Skeletal muscle tissue (tissue), 4 donors: ENCODE measurements around the gene C1orf53. TPM values are rescaled to one million over a fixed set of nuclear protein-coding genes. Genes with fewer than 3 reads are reported as not detected.

Source experiments
- H3K27ac ChIP-seq: one replicate; pipeline ENCODE4 v1.7.0; 2013; ENCODE audit warnings: mild to moderate bottlenecking, low read depth, low read length, inconsistent platforms
- H3K27me3 ChIP-seq, 3 donors: one replicate each; pipeline ENCODE4 v1.7.0; 2013; ENCODE audit warnings: low read length in 3 of 3; ENCODE audit not compliant: control insufficient read depth in 3 of 3, insufficient read depth in 3 of 3
- H3K36me3 ChIP-seq, 3 donors: one replicate each; pipeline ENCODE4 v1.7.0; 2013; ENCODE audit warnings: low read length in 3 of 3; ENCODE audit not compliant: control insufficient read depth in 3 of 3, insufficient read depth in 3 of 3
- H3K4me1 ChIP-seq, 3 donors: one replicate each; pipeline ENCODE4 v1.7.0; 2013; ENCODE audit warnings: low read length in 3 of 3, mild to moderate bottlenecking in 3 of 3; ENCODE audit not compliant: control insufficient read depth in 3 of 3, insufficient read depth in 3 of 3
- H3K4me3 ChIP-seq, 3 donors: one replicate each; pipeline ENCODE4 v1.7.0; 2013; ENCODE audit warnings: low read length in 3 of 3
- H3K9ac ChIP-seq, 3 donors: one replicate each; pipeline ENCODE4 v1.7.0; 2013; ENCODE audit warnings: low read length in 3 of 3, mild to moderate bottlenecking in 3 of 3, moderate library complexity in 2 of 3, low read depth in 1 of 3
- H3K9me3 ChIP-seq, 3 donors: one replicate each; pipeline ENCODE4 v1.7.0; 2013; ENCODE audit warnings: low read length in 3 of 3; ENCODE audit not compliant: control insufficient read depth in 3 of 3
- total RNA-seq: library from RNA; depleted of rRNA; stranded (reverse); fragments of >200 nt; gene quantifications from one replicate; pipeline ENCODE4 v1.2.3, GENCODE V29; 2014
- donor health status: Osteomylitis.

Gene C1orf53
- total RNA-seq, 1 donor from 2014 or later = not detected

DNA sequence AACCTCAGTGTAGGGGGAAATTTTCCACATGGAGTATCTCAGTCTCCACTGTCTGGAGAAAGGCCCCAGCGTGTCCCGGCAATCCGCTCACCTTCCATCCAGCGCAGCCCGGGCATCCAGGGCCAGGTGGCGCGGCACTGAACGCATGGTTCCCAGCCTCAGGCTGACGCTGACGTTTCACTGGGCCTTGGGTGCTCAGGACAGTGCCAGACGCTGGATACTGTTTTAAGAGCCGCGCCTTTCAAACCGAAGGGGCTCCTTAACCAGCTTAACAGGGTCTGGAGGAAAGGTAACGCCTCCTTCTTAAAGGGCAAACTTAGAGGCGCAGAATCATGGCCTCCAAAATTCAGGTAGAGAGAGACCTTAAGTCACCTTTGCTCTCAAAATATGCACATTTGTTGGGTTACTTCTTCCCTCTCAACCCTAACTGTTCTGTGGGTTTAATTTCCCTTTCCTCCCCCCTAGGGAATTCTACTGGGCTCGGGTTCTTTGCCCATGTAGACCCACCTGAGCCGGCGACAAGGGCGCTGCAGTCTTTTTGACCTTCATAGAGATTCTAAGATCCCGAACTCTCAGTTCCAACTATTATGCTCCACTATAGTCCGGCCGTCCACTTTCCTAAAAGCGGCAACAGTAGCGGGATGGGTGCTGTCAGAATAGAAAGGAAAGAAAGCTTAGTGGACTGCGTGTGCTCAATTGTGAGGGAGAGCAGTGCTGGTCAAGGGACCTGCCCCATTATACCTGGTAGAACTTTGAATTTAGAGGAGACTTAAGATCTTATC is 11.3 kb downstream of the C1orf53 start:
- Histone ChIP-seq H3K4me1 (peaks cover 41 to 66% (median 63%) of the 10 kb centered on the region in 3 donors), H3K27me3 (peaks cover 98 to 99% (median 99%) of the 10 kb centered on the region in 3 donors), H3K36me3 (no peaks in the 10 kb centered on the region), H3K4me3 (peak overlapping the region in 1 of 3 donors; percentile 44), H3K27ac (no peak overlapping the region), H3K9ac (peak overlapping the region in 1 of 3 donors; percentile 25), H3K9me3 (no peaks in the 10 kb centered on the region)

- H3K27ac ChIP-seq = no peak overlapping the region
- H3K4me1 ChIP-seq = peaks cover 47 to 71% (median 66%) of the 10 kb centered on the region in 3 donors
- peaks cover 98 to 99% (median 99%) of the 10 kb centered on the region in 3 donors for H3K27me3 ChIP-seq
- H3K9ac ChIP-seq = no peak overlapping the region
- H3K9me3 ChIP-seq = no peaks in the 10 kb centered on the region
- H3K4me3 ChIP-seq = no peak overlapping the region
- H3K36me3 ChIP-seq = no peaks in the 10 kb centered on the region
These were observed 12.1 kb downstream of the C1orf53 start for GRCh38 chr1:197914510-197914909.

- H3K9me3 ChIP-seq = no peaks in the 10 kb centered on the region
- H3K9ac ChIP-seq = no peak overlapping the region
- peak overlapping the region in 2 of 3 donors; percentile 49 to 57 for H3K4me3 ChIP-seq
- no peaks in the 10 kb centered on the region for H3K36me3 ChIP-seq
- H3K27ac ChIP-seq = no peak overlapping the region
- peaks cover 98 to 99% (median 98%) of the 10 kb centered on the region in 3 donors for H3K27me3 ChIP-seq
- H3K4me1 ChIP-seq = peaks cover 46 to 73% (median 61%) of the 10 kb centered on the region in 3 donors
These were observed 12.9 kb downstream of the C1orf53 start for GRCh38 chr1:197915260-197915861.

DNA sequence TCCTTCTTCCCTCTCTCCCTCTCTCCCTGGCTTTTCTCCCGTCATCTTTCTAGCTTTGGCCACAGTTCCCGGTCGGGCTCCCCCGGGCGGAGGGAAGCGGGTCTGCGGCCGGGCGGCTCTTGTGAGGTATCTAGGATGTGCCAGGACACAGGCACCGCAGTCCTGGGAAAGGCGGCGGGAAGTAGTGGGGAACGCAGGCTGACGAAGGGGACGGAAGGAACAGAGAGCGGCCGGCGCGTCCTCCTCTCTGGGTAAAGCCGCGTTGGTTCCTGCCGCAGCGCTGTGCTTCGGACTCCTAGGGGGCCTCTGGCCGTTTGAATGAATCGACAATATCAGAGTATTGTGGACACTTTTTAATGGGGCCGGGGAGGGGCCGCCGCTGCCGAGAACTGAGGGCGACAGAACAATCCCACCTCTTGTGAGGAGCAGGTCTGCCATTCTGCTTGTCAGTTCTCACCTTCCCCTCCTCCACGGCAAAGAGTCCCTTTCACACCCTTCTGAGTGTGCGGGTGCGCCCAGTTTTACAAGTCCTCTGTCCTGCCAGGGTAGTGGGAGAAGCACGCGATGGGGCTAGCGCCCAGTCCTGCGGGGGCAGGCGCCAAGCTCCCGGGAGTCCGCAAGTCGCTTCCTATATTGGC is 13.6 kb downstream of the C1orf53 start:
- H3K27ac ChIP-seq = no peak overlapping the region
- peaks cover 43 to 68% (median 56%) of the 10 kb centered on the region in 3 donors for H3K4me1 ChIP-seq
- H3K9ac ChIP-seq = peak overlapping the region; percentile 20 to 25 (median 20)
- H3K4me3 ChIP-seq = peak overlapping the region; percentile 44 to 57 (median 49)
- no peaks in the 10 kb centered on the region for H3K9me3 ChIP-seq
- no peaks in the 10 kb centered on the region for H3K36me3 ChIP-seq
- H3K27me3 ChIP-seq = peaks cover 99% of the 10 kb centered on the region in 3 donors

DNA sequence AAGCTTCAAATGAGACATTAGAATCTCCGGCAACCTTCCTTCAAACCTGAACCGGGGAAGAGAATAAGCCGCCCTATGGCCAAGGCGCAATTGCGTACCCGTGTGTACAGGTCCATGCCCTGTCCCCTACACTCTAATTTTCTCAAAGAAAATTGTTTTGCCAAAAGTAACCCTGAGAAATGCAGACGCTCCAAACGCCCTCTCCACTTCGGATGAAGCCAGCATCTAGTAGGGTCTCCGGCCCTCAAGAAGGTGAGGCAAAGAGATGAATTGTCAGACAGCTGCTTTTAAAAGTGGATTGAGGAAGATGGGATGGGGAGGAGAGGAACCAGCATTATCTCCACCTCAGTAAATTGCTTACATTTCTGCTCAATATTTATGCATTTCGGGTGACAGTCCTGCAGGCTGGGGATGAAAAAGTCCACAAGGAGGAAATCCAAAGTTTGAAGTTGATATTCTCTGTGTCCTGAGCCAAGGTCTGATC is 14.1 kb downstream of the C1orf53 start:
- H3K9ac ChIP-seq = peak overlapping the region in 1 of 3 donors; percentile 20
- no peaks in the 10 kb centered on the region for H3K9me3 ChIP-seq
- no peaks in the 10 kb centered on the region for H3K36me3 ChIP-seq
- no peak overlapping the region for H3K27ac ChIP-seq
- H3K4me1 ChIP-seq = peaks cover 43 to 63% (median 50%) of the 10 kb centered on the region in 3 donors
- peaks cover 99% of the 10 kb centered on the region in 3 donors for H3K27me3 ChIP-seq
- peak overlapping the region; percentile 6 to 65 (median 44) for H3K4me3 ChIP-seq

GRCh38 chr1:197917805-197918651 is 15.6 kb downstream of the C1orf53 start:
- peak overlapping the region in 1 of 3 donors; percentile 3 for H3K9ac ChIP-seq
- peaks cover 35 to 48% (median 37%) of the 10 kb centered on the region in 3 donors for H3K4me1 ChIP-seq
- no peak overlapping the region for H3K27ac ChIP-seq
- H3K4me3 ChIP-seq = peak overlapping the region; percentile 63 to 65 (median 65)
- H3K27me3 ChIP-seq = peaks cover 91 to 99% (median 97%) of the 10 kb centered on the region in 3 donors
- H3K9me3 ChIP-seq = no peaks in the 10 kb centered on the region
- no peaks in the 10 kb centered on the region for H3K36me3 ChIP-seq

- no peaks in the 10 kb centered on the region for H3K36me3 ChIP-seq
- H3K9ac ChIP-seq = no peak overlapping the region
- H3K27me3 ChIP-seq = peaks cover 86 to 93% (median 89%) of the 10 kb centered on the region in 3 donors
- H3K4me3 ChIP-seq = no peak overlapping the region
- no peaks in the 10 kb centered on the region for H3K9me3 ChIP-seq
- H3K27ac ChIP-seq = no peak overlapping the region
- peaks cover 29 to 42% (median 32%) of the 10 kb centered on the region in 3 donors for H3K4me1 ChIP-seq
These were observed 16.4 kb downstream of the C1orf53 start for GRCh38 chr1:197918807-197919345.

GRCh38 chr1:197919346-197920066 is 17.1 kb downstream of the C1orf53 start:
- Histone ChIP-seq H3K9me3 (no peaks in the 10 kb centered on the region), H3K9ac (no peak overlapping the region), H3K27ac (no peak overlapping the region), H3K27me3 (peaks cover 80 to 87% (median 83%) of the 10 kb centered on the region in 3 donors), H3K4me1 (peaks cover 29 to 42% (median 32%) of the 10 kb centered on the region in 3 donors), H3K36me3 (no peaks in the 10 kb centered on the region), H3K4me3 (no peak overlapping the region)
